HG03025 (cell line): ENCODE data around the gene TRAF3IP1.
"Not testable (repeated sequence)": the region's sequence is repeated elsewhere in the genome, so short reads cannot be mapped to it uniquely, and the experiment has no call there.

Experiments
- ATAC-seq: cut with Tn5 transposase; IDR thresholded peaks from one replicate; pipeline ENCODE4 v1.9.1; 2021; ENCODE audit warnings: mild to moderate bottlenecking, moderate library complexity; ENCODE audit not compliant: unreplicated experiment, low FRiP score

TRAF3IP1 gene, protein sequence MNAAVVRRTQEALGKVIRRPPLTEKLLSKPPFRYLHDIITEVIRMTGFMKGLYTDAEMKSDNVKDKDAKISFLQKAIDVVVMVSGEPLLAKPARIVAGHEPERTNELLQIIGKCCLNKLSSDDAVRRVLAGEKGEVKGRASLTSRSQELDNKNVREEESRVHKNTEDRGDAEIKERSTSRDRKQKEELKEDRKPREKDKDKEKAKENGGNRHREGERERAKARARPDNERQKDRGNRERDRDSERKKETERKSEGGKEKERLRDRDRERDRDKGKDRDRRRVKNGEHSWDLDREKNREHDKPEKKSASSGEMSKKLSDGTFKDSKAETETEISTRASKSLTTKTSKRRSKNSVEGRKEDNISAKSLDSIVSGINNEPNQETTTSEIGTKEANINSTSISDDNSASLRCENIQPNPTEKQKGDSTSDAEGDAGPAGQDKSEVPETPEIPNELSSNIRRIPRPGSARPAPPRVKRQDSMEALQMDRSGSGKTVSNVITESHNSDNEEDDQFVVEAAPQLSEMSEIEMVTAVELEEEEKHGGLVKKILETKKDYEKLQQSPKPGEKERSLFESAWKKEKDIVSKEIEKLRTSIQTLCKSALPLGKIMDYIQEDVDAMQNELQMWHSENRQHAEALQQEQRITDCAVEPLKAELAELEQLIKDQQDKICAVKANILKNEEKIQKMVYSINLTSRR

DNA sequence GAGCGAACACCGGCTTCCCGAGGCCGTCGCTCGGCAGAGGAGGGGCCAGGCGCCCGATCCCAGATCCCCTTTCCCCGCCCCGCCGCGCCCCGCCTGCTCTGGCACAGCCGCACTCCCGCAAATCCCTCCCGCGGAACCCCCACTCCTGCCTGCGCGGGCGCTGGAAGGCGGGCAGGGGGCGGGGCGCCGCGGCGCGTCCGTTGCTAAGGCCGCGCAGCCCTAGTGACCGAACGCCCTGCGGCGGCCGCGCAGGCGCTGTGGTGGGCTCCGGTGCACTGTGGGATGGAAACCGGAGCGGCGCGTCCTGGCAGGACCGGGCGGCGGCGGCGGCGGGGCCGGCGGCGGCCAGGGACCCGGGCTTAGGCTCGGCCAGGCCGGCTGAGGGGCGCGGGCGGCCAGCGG, at the start of gene TRAF3IP1:
TSS of gene TRAF3IP1 (plus strand) at position 273 of the 402 bp plus-strand sequence. CDS start 145 bp downstream, outside the sequence.
- peak; percentile 96 for ATAC-seq

DNA sequence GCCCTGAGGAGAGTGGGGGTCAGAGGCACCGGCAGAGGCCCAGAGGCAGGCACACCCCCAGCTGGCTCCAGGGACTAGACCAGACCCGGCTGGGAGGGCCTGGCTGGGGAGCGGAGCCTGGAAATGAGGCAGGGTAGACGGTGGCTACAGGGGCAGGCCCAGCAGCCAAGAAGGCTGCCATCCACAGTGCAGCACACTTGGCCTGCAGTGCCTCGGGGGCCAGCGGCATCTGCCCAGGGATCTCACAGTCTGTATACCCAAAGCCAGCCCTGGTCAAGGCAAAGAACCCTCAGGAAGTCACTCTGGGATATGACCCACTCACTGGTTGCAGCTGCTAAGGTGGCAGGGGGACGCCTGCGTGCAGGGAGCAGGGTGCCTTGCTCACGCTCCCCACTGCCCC, 49.7 kb upstream of the TRAF3IP1 start:
- ATAC-seq: no peak

DNA sequence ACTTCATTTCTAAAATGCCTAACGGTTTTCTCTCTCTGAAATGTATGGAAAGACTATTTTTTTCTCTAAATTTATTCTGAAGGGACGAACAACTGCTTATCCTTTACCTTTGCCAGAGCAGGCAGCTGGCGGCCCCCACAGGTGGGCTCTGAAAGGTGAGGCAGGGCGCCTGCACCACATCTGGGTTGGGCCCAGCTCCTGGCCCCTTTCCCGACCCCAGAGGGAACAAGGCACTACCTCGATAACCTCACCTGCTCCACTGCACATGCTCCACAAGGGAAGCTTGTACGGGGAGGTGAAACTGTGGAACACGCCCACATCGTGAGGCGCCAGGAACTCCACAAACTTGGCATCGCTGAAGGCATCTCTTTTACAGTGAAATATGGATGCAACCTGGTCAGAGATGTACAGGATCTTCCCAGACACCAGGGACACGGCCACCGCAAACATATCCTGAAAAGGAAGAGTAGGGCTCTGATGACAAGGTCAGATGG, 49.2 kb upstream of the TRAF3IP1 start:
- ATAC-seq: no peak

DNA sequence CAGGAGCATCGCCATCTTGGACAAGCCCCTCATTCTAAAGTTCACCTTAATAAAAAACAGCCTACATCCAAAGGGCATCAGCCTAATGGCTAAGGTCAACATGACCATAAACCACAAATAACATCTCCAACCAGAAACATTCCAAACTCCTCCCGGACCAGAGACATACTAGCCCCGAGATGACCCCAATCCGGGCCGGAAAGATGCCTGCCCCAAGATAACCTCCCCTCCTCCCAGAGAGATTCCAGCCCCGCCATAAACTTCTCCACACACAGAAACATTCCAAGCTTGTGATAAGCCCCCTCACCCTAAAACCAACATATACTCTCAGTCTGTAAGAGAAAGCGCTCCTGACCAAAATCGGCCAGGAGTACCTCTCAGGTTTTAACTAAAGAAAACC, 48.6 kb upstream of the TRAF3IP1 start:
- ATAC-seq: not testable (repeated sequence)

DNA sequence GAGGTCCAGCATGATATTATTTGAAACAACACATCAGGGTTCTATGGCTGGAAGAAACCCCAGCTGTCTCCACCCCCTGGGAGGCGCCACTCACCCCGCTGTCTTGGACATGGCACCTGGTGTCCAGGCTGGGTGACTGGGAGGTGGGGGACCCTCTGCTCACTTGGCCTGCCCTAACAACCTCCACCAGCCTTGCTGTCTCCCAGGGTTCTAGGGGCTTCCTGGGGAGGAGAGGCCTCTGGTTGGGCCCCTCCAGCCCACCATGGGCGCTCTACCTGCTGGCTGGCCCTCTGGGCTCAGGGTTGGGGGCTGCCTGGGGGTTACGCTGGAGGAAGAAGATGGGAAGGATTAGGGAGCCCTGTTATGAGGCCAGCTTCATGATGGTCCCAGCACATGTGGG, 48.2 kb upstream of the TRAF3IP1 start:
- ATAC-seq: no peak

DNA sequence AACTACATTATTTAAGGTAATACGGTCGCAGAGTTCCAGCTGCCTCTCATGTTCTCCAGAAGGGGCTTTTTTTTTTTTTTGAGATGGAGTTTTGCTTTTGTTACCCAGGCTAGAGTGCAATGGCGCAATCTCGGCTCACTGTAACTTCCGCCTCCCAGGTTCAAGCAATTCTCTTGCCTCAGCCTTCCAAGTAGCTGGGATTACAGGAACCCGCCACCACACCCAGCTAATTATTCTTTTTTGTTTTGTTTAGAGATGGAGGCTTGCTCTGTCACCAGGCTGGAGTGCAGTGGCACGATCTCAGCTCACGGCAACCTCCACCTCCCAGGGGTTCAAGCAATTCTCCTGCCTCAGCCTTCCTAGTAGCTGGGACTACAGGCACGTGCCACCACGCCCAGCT, 46.9 kb upstream of the TRAF3IP1 start:
- not testable (repeated sequence) for ATAC-seq

DNA sequence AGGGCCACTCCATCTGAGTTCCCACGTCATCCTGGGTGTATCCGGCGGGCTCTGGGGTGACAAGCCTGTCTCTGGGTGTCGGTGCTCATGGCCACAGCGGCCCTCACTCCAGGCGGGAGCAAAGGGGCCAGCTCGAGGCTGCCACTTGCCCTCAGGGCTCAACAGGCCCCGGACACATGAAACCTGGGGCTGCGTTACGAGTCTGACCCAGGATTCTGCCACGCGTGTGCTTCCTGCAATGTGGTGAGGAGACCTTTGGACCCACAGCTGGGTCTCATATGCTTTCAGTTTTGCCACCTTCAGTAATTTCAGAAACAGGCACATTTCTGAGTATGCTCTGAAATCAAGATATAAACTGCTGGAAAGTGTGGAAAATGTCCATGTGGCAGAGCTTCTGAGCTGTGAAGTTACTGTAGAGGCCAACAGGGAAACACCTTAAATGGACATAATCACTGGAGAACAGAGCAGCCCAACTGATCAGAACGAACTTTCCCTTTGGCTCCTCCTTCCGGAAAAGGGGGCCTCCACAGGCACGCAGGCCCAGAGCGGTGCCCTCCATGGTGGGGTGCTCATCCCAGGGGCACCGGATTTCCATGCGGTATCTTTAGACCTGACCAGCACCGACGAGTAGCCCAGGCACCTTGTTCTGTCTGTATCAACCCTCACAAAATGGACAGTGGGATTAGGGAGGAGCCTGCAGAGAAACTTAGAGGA, 46.0 kb upstream of the TRAF3IP1 start:
- no peak for ATAC-seq

DNA sequence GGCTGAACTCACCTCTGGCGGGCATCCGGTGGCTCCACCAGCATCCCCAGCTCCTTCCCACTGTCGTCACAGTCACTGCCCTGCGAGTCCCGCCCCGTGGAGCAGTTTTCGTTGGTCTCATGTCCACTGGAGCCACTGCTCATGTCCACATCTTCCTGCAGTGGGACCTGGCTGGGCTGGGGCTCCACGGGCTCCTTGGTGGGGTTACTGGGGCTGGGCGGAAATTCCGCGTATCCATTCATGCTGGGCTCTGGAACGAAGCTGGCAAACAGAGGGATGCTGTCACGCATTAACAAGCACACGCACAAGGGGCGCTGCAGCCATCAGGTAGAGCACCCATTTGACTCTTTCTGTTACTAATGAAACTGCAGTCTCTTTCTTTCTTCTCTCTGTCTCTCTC, 42.6 kb upstream of the TRAF3IP1 start:
- no peak for ATAC-seq

DNA sequence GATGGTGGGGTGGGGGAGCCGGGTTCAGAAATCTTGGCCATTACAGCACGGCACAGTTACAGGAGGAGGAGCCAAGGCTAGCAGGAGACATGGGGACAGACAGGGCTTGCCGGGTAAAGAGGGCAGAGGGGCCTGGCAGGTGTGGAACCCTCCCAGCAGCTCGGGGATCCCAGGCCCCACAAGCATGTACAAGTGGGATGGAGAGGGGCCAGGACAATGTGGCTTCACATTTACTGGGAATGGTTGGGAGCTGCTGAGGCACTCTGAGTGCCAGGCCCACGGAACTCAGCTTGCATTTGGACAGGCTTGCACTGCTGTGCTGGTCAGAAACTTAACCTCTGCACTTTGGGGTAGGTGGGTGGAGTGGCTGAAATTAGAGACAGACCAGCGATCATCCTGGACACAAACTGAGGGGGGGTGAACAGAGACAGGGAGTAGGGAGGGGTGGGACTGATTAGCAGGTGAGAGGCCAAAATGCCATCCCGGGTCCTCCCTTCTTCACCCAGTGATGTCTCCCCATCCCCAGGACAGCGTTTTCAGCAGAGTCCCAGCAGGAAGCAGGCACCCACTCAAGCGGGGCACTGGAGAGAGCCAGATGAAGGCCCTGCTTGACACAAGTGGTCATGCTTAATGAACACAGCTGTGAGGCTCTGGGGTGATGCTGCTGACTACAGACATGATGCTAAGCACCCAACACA, 41.5 kb upstream of the TRAF3IP1 start:
- no peak for ATAC-seq

DNA sequence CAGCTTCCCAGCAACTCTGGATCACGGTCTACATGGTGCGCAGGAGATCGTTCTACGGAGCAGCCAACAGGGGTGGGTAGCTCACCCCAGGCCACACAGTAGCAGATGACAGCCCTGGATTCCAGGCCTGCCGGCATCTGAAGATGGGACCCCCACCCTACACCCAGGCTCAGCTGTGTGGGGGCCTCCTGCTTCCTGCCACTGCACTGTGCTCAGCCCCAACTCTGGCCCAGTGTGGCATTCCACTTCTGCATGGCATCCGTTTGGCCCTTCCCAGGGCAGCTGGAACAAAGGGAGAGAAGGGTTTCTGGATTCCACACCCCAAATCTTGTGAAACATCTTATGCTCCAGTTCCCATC, 41.0 kb upstream of the TRAF3IP1 start:
- ATAC-seq: no peak

DNA sequence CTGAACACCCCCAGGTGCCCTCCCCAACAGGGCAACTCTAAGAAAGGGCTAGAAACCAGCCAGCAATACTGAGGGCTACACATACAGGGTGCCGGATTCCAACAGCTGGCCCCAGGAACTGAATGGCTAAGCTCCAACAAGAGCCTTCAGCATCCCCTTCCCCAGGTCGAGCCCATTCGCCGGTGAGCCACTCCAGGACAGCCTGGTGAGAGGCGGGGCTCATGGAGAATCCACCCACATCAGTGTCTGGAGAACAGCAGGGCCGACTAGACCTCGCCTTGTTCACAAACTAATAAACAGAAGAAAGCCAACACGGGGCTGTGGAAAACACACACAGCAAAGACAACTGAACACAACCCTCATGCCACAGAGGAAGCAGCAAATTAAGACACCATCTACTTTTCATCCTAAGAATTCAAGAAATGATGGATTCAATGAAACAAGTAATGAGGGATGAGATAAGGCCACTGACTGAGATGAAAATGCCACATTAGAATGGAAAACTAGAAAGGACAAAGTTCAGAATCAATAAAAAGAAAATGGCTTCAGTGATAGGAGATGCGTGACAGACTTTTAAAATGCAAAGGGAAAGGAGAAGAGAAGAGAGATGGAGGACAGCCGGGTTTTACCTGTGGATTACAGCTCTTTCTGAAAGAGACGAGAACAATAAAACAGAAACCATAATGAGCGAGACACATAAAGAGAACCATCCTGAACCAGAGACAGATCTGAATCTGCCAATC, 40.1 kb upstream of the TRAF3IP1 start:
- ATAC-seq: no peak

DNA sequence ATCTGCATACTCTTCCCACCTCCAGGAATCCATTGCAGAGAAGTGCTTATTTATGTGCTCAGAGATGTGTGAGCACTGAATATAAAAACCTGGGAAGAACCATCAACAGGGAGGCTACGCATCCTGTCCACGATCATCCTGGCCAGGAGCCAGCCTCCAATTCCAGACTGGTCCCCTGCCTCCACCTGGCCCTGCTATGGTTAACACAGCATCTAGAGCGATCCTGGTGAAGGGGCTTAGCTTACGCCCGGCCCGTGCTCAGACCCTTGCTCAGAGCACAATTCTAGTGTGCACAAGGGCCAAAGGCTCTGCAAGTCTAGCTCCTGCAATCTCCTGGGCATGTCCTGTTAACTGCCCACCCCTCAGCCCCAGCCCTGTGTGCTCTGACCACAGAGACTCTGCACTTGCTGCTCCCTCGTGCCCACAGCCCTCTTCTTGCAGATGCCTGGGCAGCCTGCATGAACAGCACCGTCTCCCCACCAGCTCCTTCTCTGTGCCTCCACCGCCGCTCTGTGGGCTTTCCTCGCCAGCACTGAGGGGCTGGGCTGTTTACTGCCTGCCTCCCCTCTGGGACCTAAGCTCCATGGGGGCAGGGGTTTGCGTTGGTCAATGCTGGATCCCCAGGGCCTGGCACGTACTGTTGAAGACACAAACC, 38.4 kb upstream of the TRAF3IP1 start:
- ATAC-seq: no peak

DNA sequence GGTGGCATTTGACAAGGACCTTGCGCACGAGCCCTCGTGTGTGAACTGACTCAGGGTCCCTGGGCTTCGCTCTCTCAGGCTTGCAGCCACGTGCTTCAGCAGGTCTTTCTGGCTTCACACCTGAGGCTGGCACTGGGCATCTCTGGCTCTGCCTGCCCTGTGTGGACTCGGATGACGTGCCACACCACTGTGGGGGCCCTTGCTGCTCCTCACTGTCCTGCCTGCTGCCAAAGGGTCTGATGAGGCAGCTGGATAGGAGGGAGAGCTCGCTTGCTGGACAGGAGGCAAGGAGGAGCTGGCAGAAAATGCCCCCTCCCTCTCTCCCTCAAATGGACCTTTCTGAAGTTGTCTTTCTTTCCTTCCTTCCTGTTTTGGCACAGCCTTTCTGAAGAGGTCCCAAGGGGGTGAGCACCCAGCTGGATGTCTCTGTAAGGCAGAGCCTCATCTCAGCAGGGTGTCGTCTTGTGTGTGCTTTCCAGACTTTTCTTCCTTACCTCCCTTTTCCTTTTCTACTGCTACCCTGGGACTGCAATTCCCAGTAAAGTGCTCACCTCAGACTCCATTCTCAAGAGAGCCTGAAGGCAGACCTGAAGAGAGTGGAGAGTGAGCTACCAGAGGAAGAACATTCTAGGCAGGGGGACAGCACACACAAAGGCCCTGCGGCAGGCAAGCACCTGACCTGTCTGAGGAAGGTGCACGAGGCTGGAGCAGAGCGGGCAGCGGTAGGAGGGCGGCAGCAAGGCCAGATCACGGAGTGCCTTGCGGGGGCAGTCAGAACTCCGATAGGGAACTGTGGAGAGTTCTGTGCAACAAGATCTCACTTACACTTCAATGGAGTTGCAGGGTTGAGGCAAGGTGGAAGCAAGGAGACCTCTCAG, 37.2 kb upstream of the TRAF3IP1 start:
- ATAC-seq: no peak

DNA sequence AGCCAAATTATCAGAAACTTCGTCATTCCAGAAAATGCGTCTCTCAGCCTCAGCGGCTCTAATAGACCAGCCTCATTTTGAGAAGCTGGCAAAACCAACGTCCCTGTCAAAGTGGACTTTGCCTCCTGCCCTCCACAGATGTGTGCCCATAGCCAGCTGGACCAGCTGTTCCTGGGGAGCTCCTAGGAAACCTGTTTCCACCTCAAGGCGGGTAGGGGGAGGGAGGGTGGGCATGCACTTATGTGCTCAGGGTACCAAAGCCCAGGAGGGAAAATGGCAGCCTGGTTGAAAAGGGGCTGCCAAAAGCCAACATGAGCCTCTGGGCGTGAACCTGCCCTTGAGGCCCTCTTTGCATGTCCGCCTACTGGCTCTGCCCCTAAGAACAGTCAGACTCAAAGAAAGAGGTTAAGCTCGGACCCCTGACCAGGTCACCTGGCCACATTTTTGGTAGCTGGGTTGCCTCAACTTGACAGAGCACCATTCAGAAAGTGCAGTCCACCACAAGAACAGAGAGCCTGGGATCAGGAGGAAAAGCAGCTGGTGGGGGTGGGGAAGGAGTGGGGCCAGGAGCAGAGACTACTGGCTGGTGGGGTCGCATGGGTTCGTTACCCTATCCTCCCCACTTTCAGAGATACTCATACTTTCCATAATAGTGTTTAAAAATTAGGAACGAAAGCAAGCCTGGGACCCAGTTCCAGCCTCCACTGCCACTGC, 35.4 kb upstream of the TRAF3IP1 start:
- ATAC-seq: no peak

DNA sequence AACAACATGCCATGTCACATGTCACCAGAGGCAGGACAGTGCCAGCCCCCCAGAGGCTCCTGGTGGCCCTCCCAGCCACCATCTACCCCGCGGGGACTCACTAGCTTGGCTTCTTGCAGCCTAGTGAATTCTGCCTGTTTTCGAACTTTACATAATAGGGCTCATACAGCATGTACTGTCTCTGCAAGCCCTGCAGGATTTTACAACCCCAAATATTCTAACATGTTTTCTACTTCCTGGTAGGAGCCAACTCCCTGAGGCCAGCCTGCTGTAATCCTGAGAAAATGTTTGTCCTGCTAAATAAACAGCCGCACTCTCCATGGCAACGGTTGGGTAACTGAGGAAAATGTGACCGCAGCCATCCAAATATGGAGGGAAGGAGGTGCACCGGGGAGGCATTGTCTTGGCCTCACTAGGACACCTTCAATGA, 34.6 kb upstream of the TRAF3IP1 start:
- no peak for ATAC-seq

DNA sequence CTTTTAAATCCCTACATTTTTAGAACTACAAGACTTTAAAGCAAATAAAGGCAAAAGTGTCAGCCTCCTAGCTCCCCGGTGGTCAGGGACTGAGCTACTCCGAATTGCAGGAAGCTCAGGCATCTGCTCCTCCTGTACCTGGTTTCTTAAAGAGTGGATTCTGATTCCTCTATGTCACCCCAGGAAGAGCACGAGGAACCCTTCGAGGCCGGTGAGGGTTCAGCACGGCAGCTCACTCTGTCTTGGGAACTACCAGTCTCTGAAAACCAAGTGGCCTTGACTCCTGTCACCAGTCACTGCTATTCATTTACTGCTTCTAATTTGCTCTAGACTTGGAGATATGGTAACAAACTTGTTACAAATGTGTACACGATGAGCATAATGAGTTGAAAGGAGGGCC, 34.2 kb upstream of the TRAF3IP1 start:
- ATAC-seq: no peak

DNA sequence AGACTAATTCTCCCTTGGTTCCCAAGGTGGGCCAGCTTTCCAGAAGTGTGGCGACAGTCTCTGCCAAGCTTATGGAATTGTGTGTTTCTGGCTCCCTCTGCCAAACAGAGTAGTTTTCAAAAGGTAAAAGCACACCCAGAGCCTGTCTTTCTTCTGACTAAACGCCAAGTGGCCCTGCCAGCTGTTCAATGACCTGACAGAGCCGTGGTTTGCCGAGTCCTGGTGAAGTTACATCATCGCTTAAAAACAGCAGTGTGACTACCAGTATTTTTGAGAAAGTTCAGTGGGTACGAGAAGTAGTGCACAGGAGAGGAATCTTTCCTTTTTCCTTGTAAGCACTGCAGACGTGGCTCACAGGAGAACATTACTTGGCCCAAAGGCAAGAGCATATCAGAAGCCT, 33.8 kb upstream of the TRAF3IP1 start:
- ATAC-seq: no peak
